Endothelial cell of umbilical vein (primary cell): ENCODE measurements around the gene CEP128.

Source experiments
- EZH2 ChIP-seq: IDR thresholded peaks from 2 replicates; pipeline ENCODE4 v1.6.1; 2012; ENCODE audit warnings: borderline replicate concordance, low read depth, mild to moderate bottlenecking, moderate library complexity, low read length, inconsistent platforms; ENCODE audit not compliant: severe bottlenecking
- MAX ChIP-seq: IDR thresholded peaks from 2 replicates; pipeline ENCODE4 v1.6.1; 2011; ENCODE audit not compliant: insufficient read depth, insufficient read length
- MYC ChIP-seq: IDR thresholded peaks from one replicate; pipeline ENCODE4 v1.6.1; 2011; ENCODE audit warnings: mild to moderate bottlenecking, low read depth, low read length
- POLR2AphosphoS5 ChIP-seq: IDR thresholded peaks from 2 replicates; pipeline ENCODE4 v1.6.1; 2012; ENCODE audit warnings: low read depth, mild to moderate bottlenecking, control low read depth, low read length, moderate library complexity; ENCODE audit not compliant: insufficient read depth
- TF ChIP-seq, protein P1 (sequence below), 2 donors: IDR thresholded peaks; 1 replicate in 1 of 2; 2 replicates in 1 of 2; pipeline ENCODE4 v1.5.1; 2011; ENCODE audit warnings: low read length in 2 of 2, mild to moderate bottlenecking in 2 of 2, moderate library complexity in 2 of 2, control low read depth in 1 of 2, inconsistent platforms in 1 of 2, low read depth in 1 of 2; ENCODE audit not compliant: insufficient read depth in 1 of 2; ENCODE audit errors: extremely low read depth in 1 of 2

GRCh38 chr14:80718940-80719339, 222.6 kb downstream of the CEP128 start:
- TF ChIP-seq, protein P1, sequence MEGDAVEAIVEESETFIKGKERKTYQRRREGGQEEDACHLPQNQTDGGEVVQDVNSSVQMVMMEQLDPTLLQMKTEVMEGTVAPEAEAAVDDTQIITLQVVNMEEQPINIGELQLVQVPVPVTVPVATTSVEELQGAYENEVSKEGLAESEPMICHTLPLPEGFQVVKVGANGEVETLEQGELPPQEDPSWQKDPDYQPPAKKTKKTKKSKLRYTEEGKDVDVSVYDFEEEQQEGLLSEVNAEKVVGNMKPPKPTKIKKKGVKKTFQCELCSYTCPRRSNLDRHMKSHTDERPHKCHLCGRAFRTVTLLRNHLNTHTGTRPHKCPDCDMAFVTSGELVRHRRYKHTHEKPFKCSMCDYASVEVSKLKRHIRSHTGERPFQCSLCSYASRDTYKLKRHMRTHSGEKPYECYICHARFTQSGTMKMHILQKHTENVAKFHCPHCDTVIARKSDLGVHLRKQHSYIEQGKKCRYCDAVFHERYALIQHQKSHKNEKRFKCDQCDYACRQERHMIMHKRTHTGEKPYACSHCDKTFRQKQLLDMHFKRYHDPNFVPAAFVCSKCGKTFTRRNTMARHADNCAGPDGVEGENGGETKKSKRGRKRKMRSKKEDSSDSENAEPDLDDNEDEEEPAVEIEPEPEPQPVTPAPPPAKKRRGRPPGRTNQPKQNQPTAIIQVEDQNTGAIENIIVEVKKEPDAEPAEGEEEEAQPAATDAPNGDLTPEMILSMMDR (IDR thresholded peaks at IDR 0.05; ENCODE audit: extremely low read depth in 1 of 2, insufficient read depth in 1 of 2, low read depth in 1 of 2, low read length in 2 of 2) = no peak
- no peak for TF ChIP-seq POLR2AphosphoS5
- TF ChIP-seq MAX = no peak
- TF ChIP-seq EZH2 = no peak
- no peak for TF ChIP-seq MYC
